GM21360 (cell line): ENCODE results near the gene STXBP1.

Source experiments
- ATAC-seq: cut with Tn5 transposase; IDR thresholded peaks from one replicate; pipeline ENCODE4 v1.9.1; 2021; ENCODE audit warnings: mild to moderate bottlenecking, moderate library complexity; ENCODE audit not compliant: unreplicated experiment

The STXBP1 gene

DNA sequence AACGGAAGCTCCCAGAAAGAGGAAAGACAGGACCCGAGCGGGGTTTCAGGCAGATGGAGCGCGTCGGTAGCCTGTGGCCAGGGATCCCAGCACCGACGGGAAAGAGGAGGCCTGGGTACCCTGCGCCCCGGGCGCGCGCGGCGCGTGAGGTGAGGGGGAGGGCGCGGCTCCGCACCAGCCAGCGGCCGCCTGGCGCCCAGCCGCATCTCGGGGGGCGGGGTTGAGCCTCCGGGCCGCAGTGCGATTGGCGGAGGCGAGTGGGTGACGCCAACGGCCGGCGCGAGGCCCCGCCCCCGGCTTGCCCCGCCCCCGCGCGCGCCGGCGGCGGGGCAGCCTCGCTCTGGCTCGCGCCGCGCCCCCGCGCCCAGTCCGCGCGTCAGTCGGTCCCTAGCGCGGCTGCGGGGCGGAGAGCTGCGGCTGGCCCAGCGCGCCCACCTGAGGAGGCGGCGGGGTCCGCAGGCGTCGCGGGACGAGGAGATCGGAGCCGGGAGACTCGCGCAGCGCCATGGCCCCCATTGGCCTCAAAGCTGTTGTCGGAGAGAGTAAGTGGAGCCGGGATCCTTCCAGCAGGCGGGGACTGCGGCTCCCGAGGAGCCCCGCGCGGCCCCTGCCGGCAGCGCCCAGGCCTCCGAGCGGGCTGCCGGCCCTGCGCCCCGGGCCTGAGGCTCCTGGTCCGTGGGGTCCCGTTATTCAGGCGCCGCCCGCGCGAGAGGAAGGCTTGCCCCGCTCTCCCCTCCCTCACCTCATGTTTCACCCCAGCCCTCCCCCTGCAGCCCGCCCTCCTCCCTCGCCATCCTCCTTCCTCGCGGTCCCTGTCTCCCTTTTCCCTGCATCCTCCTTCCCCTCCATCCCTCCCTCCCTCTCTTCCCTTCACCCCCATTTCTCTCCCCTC lies at the start of gene STXBP1:
TSS of gene STXBP1 (plus strand) at position 379 of the 892 bp plus-strand sequence. CDS start at position 506, 127 bp downstream.
- ATAC-seq, result peak; percentile 87

DNA sequence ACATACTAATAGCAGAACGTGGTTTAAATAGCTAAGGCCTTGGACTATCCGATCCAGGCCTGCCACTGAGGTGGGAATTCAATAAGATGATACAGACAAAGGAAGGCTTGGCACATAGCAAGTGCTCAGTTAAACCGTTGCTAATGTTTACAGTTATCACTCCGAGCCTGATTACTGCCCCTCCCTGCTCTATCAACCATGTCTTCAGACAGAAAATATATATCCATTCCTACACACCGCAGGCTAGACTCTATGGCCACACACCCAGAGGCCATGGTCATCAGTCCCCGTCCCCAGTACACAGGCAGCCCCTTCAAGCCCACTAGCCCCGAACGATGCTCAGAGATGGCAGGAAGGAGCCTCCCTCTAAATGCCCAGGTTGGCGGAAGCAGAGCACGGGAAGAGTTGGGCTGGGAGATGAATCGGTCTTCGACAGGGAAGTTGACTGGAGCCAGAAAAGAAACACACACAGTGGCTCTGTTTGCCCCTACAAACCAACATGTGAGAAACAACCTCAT lies 49.7 kb upstream of the STXBP1 start:
- no peak for ATAC-seq

DNA sequence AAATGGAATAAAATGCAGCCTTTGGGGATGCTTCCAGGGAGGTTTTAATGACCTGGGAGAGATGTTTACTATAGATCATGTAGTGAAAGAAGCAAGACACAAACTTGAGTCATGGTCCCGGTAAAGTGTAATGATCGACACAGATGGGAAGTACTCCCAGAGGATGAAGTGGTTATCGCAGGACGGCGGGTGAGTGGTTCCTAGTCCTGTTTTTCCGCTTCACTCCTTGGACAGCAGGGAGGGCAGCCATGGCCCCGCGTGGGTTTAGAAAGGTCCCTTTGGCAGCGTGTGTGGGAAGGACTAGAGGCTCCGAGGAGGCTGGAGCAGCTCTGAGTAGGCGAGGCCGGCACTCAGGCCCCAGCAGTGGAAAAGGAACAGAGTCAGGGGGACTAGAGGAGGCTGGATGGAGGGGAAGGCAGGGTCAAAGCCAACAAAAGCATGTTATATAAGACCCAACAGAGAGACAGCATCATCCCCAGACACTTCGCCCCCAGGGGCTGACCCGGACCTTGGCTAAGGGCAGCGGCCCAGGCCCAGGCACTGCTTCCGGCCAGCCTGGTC lies 49.2 kb upstream of the STXBP1 start:
- ATAC-seq, result no peak

DNA sequence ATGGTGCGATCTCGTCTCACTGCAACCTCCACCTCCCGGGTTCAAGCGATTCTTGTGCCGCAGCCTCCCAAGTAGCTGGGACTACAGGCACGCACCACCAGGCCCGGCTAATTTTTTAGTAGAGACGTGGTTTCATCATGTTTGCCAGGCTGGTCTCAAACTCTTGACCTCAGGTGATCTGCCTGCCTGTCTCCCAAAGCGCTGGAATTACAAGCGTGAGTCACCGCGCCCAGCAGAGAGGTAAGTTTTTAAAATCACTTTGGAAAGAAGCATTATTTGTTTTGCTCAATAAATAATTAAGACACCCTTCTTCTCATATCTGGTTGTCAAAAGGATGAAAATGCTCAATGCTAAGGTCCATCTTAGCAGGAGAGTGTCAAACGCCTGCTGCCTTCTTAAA lies 48.5 kb upstream of the STXBP1 start:
- ATAC-seq, result no peak

DNA sequence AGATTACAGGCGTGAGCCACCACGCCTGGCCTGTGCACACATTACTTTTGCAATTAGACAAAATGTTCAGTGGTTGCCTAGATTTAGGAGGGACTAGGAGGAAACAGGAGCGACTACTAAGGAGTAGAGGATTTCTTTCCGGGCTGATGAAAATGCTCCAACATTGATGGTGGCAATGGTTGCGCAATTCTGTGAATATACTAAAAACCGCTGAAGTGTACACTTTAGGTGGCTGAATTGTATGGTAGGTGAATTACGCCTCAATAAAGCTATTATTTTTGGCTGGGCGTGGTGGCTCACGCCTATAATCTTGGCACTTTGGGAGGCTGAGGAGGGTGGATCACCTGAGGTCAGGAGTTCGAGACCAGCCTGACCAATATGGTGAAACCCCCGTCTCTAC lies 46.8 kb upstream of the STXBP1 start:
- no peak for ATAC-seq

DNA sequence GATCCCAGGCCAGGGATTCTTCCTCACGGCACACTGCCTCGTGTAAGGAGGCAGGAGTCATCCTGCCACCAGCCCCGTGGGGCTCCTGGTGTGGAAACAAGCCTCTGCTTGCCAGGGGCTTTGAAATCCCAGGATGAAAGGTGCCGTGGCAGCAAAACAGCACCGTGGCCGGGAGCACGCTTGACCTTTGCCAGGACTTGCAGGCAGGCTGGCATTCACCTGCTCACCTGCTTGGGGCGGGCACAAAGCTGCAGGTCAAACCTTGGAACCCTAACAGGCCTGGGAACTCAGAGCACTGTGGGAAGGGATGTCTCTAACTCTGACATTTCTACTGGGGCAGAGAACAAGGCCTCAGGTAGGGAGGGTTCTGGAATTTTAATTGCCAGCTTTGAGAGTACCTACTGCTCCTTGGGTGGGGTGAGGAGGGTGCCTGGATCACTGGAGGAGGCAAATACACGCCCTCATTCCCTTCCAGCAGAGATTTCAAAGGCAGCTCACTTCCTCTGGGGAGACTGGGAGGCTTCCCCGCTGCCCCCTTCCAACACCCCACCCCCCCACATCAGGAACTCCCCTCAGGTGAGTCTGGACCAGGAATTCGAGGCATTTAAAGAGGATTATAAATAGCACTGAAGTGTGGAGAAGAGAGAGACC lies 45.6 kb upstream of the STXBP1 start:
- no peak for ATAC-seq

DNA sequence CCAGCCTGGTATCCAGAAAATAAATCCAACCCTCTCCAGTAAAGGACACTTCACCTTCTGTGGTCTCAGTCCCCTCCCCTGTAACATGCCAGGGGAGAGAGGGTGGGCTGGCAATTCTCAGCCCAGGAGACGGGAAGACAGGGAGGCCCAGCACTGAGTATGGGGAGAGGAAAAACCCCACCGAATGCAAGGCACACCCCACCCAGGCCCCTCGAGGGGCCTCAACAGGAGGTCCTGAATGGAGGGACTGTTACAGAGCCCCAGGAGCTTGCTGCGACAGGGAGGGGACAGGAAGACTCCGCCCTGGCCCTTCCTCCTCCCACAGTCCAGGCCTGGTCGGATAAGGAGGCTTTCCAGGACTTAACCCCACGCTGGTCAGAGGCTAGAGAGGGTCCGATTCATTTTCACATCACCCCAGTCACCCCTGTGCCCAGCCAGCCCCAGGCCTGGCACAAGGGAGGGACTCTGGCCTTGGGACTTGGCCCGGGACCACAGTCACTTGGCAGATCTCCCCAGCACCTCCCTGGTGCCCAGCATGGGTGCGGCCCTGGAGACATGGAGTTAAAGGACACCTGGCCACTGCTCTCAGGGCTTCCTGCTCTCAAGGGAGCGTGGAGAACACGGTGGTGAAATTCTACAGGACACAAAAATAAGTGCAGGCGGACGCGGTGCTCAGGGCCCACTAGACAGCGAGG lies 44.9 kb upstream of the STXBP1 start:
- ATAC-seq, result no peak

DNA sequence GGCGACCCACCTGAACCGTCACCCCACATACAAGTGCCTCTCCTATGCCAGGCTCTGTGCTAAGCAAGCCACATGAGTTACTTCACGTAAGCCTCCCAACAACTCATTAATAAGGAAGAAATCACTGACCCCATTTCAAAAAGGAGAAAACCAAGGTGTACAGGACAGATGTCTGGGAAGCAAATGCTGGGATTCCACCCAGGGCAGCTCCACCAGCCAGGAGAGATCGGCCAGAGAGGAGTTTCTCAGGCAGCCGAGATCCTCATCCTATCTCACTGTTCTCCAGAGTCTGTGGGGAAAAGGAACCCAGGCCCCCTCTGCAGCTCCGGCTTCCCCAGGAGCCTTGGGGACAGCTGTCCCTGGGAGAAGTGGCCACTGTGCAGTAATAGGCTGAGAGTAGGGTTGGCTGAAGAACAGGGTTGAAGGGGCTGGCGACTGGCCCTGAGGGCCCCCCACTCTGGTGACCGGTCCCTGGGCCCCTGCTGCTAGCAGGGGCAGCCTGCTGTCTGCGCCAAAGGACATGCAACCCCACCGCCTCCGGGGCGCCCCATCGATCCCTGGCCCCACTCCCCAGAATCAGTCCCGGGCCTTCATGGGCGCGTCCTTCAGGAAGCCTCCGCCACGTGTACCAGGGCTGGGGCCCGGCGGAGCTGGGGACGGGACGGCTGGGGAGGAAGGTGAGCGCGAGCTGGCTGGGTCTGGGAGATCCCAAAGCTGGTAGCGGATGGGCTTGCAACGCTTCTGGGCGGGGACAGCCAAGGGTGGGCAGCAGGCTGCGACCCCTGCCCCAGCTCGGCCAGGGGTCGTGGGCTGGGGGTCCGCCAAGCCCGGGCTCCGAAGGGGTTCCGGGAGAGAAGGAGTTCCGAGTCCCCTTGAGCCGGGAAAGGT lies 44.1 kb upstream of the STXBP1 start:
- peak; percentile 13 for ATAC-seq

DNA sequence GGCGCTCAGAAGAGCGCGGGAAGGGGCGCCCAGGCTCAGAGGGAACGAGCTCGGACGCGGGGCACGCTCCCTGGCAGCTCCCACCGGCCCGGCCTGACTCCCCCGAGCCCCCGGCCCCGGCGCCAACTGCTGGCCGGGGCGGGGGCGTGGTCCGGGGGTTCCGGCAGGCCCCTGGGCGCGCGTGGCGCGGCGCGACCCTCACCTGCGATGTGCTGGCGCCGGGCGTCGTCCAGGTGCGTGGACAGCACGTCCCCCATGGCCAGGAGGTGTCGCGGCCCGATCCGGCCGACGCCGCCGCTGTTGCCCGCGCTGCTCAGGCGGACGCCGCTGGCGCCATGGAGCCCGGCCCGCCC lies 43.5 kb upstream of the STXBP1 start:
- no peak for ATAC-seq

DNA sequence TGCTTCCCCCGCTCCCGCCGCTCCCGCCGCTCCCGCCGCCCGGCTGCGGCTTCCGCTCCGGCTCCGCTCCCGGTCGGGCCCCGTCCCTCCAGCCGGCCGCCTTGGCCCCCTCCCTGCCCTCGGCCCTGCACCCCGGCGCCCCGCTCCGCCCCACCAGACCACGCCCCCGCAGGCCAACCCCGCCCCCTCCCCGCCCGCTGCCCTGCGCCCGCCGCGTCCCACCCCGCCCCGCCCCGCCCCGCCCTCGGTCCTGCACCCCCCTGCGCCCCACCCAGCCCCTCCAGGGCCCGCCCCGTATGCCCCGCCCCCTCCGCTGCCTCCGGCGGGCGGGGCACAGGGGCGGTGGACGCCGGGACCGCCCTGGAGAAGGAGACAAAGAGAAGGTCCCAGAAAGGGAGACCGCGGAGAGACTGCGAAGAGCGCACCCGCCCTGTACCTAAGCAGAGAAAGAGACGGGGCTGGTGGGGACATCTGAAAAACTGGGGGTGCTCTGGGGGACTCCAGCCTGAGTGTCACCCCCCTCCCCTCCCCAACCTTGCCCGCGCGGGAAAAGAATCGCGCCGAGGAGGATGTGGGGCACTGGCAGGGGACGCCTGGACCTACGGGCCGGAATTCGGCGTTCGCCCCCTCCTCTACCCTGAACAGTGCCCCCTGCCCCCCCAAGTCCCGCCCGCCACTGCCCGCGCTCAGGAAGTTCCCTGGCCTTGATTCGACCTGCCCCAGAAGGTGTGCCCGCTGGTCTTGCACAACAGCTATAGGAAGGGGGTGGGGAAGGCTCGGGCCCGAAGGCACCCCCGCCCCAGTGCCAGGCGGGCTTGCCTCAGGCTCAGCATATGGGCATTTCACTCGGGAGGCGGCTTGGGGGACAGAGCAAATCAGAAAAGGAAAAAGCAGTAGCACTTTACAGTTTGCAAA lies 42.8 kb upstream of the STXBP1 start:
- peak; percentile 50 for ATAC-seq

DNA sequence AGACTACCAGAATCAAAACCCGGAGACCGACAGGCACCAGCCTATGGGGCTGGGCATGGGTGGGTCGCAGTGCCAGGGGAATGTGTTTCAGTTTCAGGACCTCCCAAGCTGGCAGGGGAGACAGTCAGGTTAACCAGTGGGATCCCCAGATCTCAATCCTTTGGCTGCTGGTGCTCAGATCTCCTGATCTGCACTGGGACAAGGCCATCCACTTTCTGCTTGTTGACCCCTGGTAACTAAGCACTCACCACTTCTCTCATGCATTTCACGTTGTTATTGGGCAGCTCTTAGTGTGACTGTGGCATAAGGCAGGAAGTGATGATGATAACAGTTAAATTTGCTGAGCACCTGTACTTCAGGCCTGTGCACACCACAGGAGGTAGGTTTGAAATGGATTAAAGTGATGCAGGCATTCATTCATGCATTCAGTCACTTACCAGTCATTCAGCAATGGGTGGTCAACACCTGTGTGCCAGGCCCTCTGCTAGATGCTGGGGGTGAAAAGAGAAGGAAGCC lies 42.1 kb upstream of the STXBP1 start:
- ATAC-seq, result no peak

DNA sequence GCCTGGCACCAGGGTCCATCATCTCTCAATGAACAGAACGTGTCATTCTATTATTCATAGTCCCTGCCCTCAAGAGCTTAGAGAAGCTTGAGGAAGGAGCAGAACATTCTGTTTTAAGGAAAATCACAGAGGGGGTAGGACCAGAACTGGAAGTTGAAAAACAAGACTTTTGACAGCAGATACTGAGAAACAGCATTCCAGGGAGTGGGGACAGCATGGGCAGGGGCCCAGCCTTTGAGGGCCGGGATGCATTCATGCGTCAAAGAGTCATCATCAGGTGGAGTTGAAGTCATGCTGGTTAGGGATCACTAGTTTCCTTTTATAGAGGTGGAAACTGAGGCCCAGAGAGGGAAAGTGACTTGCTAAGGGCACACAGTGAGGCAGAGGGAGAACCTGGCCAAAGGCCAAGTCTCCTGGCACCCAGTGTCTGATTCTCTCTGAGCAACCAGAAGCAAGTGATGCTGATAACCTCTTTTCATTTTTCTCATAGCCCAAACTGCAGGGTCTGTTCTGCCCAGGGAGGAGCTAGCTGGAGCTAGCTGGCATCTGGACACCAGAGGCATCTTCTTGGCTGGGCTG lies 41.5 kb upstream of the STXBP1 start:
- no peak for ATAC-seq

DNA sequence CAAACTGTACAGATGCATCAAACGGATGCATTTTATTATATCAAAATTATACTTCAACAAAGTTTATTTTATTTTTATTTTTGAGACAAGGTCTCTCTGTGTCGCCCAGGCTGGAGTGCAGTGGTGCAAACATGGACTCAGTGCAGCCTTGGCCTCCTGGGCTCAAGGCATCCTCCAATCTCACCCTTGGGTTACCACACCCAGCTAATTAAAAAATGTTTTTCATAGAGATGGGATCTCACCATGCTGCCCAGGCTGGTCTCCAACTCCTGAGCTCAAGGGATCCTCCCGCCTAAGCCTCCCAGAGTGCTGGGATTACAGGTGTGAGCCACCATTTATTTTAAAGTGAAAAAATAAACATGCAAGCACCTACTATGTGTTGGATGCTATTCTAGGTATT lies 40.1 kb upstream of the STXBP1 start:
- no peak for ATAC-seq

DNA sequence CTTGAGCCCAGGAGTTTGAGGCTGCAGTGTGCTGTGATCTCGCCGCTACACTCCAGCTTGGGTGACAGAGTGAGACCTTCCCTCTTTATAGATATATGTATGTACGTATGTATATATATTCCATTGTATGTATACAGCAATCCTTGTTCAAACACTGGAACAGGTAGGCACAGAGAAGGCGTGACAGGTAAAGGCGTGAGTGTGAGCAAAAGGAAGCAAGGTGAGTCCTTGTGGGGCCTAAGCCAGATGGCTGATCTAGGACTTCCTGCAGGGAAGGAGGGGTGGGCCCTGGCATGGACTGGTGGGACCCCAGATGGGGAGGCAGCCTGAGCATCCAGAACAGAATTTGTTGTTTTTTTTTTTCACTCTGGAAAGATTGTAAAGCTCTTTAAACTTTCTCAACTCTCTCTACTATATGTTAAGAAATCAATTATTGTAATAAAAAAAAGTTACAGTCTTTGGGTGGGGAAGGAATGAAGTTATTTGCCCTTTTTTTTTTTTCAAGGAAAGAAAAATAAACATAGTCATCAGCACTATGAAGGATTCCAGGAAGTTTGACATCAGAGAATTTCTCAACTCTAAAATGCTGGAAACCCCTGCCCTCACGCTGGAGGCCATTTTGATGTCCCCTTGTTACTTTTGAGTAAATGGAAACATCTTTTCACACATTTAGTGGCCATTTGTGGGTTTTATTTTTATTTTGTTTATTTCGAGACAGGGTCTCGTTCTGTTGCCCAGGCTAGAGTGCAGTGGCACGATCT lies 38.9 kb upstream of the STXBP1 start:
- ATAC-seq, result no peak

DNA sequence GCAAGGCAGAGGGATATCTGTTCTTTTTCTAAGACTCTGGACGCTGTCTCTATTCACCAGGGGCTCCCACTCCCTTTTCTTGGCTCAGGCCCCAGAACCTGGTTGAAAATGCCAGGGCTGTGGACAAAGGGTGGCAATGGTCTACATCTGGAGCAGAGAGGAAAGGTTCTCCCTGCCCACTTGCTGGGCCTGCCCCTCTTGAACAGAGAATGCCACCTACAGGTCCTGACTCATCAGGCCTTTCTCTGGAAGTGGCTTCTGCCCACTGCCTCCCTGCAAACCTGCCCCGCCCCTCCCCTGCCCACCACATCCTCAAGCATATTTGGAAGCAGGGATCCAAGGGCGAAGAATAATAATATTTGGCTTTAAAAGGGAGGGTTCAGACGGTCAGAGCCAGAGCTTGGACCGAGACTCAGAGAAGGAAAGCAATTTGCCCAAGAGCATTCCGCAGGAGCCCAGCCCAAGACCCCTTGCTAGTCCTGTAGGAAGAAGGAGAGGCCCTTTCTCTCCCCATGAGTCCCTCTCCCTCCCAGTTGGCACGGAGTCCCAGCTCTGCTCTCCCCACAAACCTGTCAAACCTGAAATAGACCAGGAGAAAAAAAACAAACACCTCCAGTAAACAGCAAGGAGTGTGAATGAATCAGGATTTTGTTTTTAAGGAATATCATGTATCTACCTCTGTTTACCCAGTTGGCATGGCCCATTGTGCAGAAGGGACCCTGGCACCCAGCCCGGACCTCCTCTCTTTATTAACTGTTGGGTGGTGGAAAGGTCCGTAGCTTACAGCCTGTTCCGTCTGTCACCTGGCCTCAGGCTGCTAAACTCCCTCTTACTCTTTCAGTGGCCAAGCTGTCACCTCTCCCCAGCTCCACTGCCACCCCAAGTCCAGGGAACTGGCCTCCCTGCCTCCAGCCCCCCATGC lies 37.7 kb upstream of the STXBP1 start:
- ATAC-seq, result no peak

DNA sequence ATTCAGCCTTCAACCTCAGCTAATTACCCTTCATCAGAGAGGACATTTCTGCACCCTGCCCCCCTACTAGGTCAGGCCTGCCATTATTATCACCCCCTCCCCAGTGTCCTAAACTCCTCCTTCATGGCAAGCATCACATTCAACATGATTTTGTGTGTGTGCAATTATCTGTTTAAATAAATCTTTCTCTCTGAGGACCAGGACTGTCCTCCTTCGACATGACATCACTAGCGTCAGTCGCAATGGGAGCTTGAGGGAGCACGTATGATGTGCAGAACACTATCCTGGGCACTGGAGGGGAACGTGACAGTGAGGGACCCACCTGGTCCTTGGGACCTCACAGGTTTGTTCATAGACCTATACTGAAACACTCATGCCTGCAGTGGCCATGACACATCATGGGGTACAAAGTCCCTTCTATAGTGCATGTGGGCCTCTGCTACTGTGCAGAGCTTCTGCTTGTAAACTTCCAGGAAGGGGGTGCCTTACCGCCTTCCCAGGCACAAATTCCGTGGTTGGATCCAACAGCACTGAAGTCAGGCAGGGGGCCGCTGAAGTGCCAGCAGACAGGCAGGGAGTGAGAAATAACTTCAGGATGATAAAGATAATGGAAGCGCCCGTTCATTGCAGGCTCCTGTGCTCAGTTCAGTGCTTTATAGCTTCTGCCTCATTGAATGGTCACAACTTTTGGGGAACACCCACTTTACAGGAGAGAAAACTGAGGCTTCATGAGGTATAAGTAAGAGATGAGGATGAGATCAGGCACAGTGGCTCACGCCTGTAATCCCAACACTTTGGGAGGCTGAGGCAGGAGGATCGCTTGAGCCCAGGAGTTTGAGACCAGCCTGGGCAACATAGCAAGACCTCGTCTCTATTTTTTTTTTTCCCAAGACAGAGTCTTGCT lies 36.0 kb upstream of the STXBP1 start:
- ATAC-seq, result no peak
